GM23338 (cell line): ENCODE results near the gene AFF1. TPM values are rescaled to one million over a fixed set of nuclear protein-coding genes. Genes with fewer than 3 reads are reported as not detected.

Source experiments
- ATAC-seq: fragments of 200-7000 bp; cut with Tn5 transposase; 3 replicates; pipeline ENCODE4 v1.9.1; 2020
- DNase-seq: peaks from one replicate; pipeline ENCODE4 v3.0.0-alpha.2; 2015; ENCODE audit warnings: low spot score
- H2AFZ ChIP-seq: fragments of 200-600 bp; sonication (generic); 2 replicates; pipeline ENCODE4 v1.8.0; 2016; ENCODE audit warnings: antibody characterized with exemption, mild to moderate bottlenecking, moderate library complexity
- H3F3A ChIP-seq: fragments of 200-600 bp; sonication (generic); replicated peaks from 2 replicates; pipeline ENCODE4 v1.8.0; 2017; ENCODE audit warnings: antibody characterized with exemption, mixed run types, low read depth
- H3K27ac ChIP-seq: fragments of 200-600 bp; sonication (generic); 2 replicates; pipeline ENCODE4 v1.6.1; 2016; ENCODE audit warnings: low read depth
- H3K27me3 ChIP-seq: fragments of 200-600 bp; sonication (generic); 2 replicates; pipeline ENCODE4 v1.8.0; 2016; ENCODE audit warnings: mild to moderate bottlenecking, mixed run types, moderate library complexity; ENCODE audit not compliant: insufficient read depth
- H3K36me3 ChIP-seq: fragments of 200-600 bp; sonication (generic); 2 replicates; pipeline ENCODE4 v1.8.0; 2016; ENCODE audit warnings: mild to moderate bottlenecking; ENCODE audit not compliant: insufficient read depth
- H3K4me1 ChIP-seq: fragments of 200-600 bp; sonication (generic); 2 replicates; pipeline ENCODE4 v1.8.0; 2016; ENCODE audit warnings: mild to moderate bottlenecking, moderate library complexity; ENCODE audit not compliant: insufficient read depth
- H3K4me2 ChIP-seq: fragments of 200-600 bp; sonication (generic); 2 replicates; pipeline ENCODE4 v1.7.1; 2017; ENCODE audit warnings: mixed run types
- H3K4me3 ChIP-seq: fragments of 200-600 bp; sonication (generic); 2 replicates; pipeline ENCODE4 v1.6.1; 2016; ENCODE audit warnings: mixed run types
- H3K79me2 ChIP-seq: fragments of 200-600 bp; sonication (generic); replicated peaks from 2 replicates; pipeline ENCODE4 v1.8.0; 2017; ENCODE audit warnings: mild to moderate bottlenecking; ENCODE audit not compliant: insufficient read depth
- H3K9me2 ChIP-seq: fragments of 200-600 bp; sonication (generic); 2 replicates; pipeline ENCODE4 v1.8.0; 2017; ENCODE audit not compliant: insufficient read depth
- H4K20me1 ChIP-seq: fragments of 200-600 bp; sonication (generic); replicated peaks from 2 replicates; pipeline ENCODE4 v1.8.0; 2017; ENCODE audit warnings: mild to moderate bottlenecking; ENCODE audit not compliant: insufficient read depth
- H3K27ac Mint-ChIP-seq: 2 replicates; pipeline ENCODE4 v1.8.0; 2020; ENCODE audit warnings: inconsistent platforms, mild to moderate bottlenecking, moderate library complexity, mixed read lengths
- H3K27me3 Mint-ChIP-seq: 3 replicates; pipeline ENCODE4 v1.8.0; 2022; ENCODE audit warnings: low read depth, mild to moderate bottlenecking, moderate library complexity, mixed read lengths, inconsistent platforms; ENCODE audit not compliant: insufficient read depth, poor library complexity
- H3K36me3 Mint-ChIP-seq: 3 replicates; pipeline ENCODE4 v1.8.0; 2021; ENCODE audit warnings: low read depth, mild to moderate bottlenecking, inconsistent platforms, moderate library complexity, mixed read lengths
- H3K4me1 Mint-ChIP-seq: 3 replicates; pipeline ENCODE4 v1.8.0; 2020; ENCODE audit warnings: mild to moderate bottlenecking, inconsistent platforms, mixed read lengths
- H3K4me3 Mint-ChIP-seq: 3 replicates; pipeline ENCODE4 v1.8.0; 2021; ENCODE audit warnings: moderate library complexity, mild to moderate bottlenecking, inconsistent platforms, mixed read lengths
- H3K9me3 Mint-ChIP-seq: 3 replicates; pipeline ENCODE4 v1.8.0; 2020; ENCODE audit warnings: moderate library complexity, mild to moderate bottlenecking, inconsistent platforms, mixed read lengths
- CREB1 ChIP-seq: fragments of 250-450 bp; sonication (Bioruptor Pico); IDR thresholded peaks from 2 replicates; pipeline ENCODE4 v1.5.0; 2020; ENCODE audit warnings: low read depth, mild to moderate bottlenecking, moderate library complexity
- EZH2 ChIP-seq: fragments of 200-600 bp; sonication (generic); IDR thresholded peaks from one replicate; pipeline ENCODE4 v1.8.0; 2017; ENCODE audit warnings: antibody characterized with exemption, mild to moderate bottlenecking, low read depth; ENCODE audit not compliant: unreplicated experiment
- EZH2phosphoT487 ChIP-seq: fragments of 200-600 bp; sonication (generic); IDR thresholded peaks from one replicate; pipeline ENCODE4 v1.8.1; 2018; ENCODE audit warnings: antibody characterized with exemption; ENCODE audit not compliant: unreplicated experiment
- JUNB ChIP-seq: IDR thresholded peaks from one replicate; pipeline ENCODE4 v1.6.1; 2016; ENCODE audit warnings: antibody characterized with exemption; ENCODE audit not compliant: unreplicated experiment
- NANOG ChIP-seq: IDR thresholded peaks from 2 replicates; pipeline ENCODE4 v1.6.1; 2016; ENCODE audit warnings: antibody characterized with exemption, borderline replicate concordance
- POLR2AphosphoS5 ChIP-seq: IDR thresholded peaks from 2 replicates; pipeline ENCODE4 v1.6.1; 2016; ENCODE audit warnings: antibody characterized with exemption, low read depth
- STAT1 ChIP-seq: IDR thresholded peaks from one replicate; pipeline ENCODE4 v1.6.1; 2016; ENCODE audit warnings: antibody characterized with exemption; ENCODE audit not compliant: unreplicated experiment
- ZNF114 ChIP-seq: fragments of 250-450 bp; sonication (Bioruptor Pico); IDR thresholded peaks from 2 replicates; pipeline ENCODE4 v1.5.0; 2020; ENCODE audit warnings: mild to moderate bottlenecking, moderate library complexity
- ZNF331 ChIP-seq: fragments of 250-450 bp; sonication (Bioruptor Pico); IDR thresholded peaks from 2 replicates; pipeline ENCODE4 v1.5.0; 2020; ENCODE audit warnings: low read depth, mild to moderate bottlenecking, moderate library complexity
- polyA plus RNA-seq: library from polyadenylated mRNA; unstranded; fragments of >200 nt; fragmentation: Nextera tagmentation; extraction: Ambion mirVana; gene quantifications from 2 replicates; pipeline ENCODE4 v1.2.1, GENCODE V29; 2016
- total RNA-seq: library from RNA; depleted of rRNA; stranded (reverse); fragments of >200 nt; shearing (Covaris generic); gene quantifications from 2 replicates; pipeline ENCODE4 v1.2.3, GENCODE V29; 2014
- TF ChIP-seq, protein P1 (sequence below): IDR thresholded peaks from one replicate; pipeline ENCODE4 v1.6.1; 2018; ENCODE audit warnings: antibody characterized with exemption; ENCODE audit not compliant: unreplicated experiment
- TF ChIP-seq, protein P2 (sequence below): fragments of 250-450 bp; sonication (Bioruptor Pico); IDR thresholded peaks from 2 replicates; pipeline ENCODE4 v1.5.0; 2020; ENCODE audit warnings: mild to moderate bottlenecking, moderate library complexity
- TF ChIP-seq, protein P3 (sequence below): IDR thresholded peaks from 2 replicates; pipeline ENCODE4 v1.6.1; 2016; ENCODE audit warnings: antibody characterized with exemption
- TF ChIP-seq, protein P4 (sequence below), 2 experiments: fragments of 200-600 bp in 1 of 2; sonication (generic) in 1 of 2; conservative IDR thresholded peaks; 2 replicates each; pipeline versions ENCODE4 v1.5.1 to v1.6.1; 2016 to 2017; ENCODE audit warnings: antibody characterized with exemption in 2 of 2, low read depth in 2 of 2, mild to moderate bottlenecking in 2 of 2, moderate library complexity in 1 of 2

Gene AFF1
- total and polyA plus RNA-seq, 2 experiments from 2014 or later, result 42.6 to 67.2 TPM

DNA sequence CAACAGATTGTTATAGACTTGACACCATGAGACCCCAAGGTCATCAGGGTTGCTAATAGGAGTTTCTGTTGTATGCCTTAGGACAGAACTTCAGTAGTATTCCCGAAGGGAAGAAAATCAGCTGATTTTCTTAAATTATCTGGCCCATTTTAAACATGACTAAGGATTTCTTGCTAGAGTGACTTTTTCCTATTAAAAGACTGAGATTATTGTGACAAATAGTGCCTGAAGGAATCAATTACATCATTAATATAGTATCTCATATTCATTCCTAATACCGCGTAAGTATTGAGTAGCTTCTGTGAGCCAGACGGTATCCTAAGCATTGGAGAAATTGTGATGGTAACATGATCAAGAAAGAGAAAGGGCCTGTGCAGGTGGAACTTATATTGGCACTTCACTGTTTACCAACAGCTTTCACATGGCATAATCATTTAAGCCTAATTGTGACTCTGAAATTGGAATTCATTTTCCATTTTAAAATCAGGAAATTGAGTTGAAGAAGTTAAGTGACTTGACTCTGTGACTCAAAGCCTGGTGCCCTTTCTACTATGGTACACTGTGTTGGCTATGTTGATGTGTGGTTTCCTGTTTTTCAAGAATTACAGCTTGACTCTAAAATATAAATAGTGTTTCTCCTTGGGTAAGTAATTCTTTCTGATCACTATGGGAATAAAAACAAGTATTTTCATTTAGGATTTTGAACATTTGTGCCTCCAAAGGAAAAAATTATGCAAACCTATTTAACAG is 4.1 kb downstream of the AFF1 start:
- peaks cover 14% of the 10 kb centered on the region for H4K20me1 ChIP-seq
- H3K27ac ChIP-seq, result peak overlapping the region; percentile 46; the same call in 1 of the 2 replicates
- peaks cover 2% of the 10 kb centered on the region; the same call in 2 of the 3 replicates for H3K36me3 Mint-ChIP-seq
- H3K27me3 Mint-ChIP-seq, result peaks cover 11% of the 10 kb centered on the region
- peak overlapping the region; percentile 45; the same call in 1 of the 3 replicates for H3K4me3 Mint-ChIP-seq
- TF ChIP-seq, protein P1, sequence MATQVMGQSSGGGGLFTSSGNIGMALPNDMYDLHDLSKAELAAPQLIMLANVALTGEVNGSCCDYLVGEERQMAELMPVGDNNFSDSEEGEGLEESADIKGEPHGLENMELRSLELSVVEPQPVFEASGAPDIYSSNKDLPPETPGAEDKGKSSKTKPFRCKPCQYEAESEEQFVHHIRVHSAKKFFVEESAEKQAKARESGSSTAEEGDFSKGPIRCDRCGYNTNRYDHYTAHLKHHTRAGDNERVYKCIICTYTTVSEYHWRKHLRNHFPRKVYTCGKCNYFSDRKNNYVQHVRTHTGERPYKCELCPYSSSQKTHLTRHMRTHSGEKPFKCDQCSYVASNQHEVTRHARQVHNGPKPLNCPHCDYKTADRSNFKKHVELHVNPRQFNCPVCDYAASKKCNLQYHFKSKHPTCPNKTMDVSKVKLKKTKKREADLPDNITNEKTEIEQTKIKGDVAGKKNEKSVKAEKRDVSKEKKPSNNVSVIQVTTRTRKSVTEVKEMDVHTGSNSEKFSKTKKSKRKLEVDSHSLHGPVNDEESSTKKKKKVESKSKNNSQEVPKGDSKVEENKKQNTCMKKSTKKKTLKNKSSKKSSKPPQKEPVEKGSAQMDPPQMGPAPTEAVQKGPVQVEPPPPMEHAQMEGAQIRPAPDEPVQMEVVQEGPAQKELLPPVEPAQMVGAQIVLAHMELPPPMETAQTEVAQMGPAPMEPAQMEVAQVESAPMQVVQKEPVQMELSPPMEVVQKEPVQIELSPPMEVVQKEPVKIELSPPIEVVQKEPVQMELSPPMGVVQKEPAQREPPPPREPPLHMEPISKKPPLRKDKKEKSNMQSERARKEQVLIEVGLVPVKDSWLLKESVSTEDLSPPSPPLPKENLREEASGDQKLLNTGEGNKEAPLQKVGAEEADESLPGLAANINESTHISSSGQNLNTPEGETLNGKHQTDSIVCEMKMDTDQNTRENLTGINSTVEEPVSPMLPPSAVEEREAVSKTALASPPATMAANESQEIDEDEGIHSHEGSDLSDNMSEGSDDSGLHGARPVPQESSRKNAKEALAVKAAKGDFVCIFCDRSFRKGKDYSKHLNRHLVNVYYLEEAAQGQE, result no peak
- TF ChIP-seq, protein P2, sequence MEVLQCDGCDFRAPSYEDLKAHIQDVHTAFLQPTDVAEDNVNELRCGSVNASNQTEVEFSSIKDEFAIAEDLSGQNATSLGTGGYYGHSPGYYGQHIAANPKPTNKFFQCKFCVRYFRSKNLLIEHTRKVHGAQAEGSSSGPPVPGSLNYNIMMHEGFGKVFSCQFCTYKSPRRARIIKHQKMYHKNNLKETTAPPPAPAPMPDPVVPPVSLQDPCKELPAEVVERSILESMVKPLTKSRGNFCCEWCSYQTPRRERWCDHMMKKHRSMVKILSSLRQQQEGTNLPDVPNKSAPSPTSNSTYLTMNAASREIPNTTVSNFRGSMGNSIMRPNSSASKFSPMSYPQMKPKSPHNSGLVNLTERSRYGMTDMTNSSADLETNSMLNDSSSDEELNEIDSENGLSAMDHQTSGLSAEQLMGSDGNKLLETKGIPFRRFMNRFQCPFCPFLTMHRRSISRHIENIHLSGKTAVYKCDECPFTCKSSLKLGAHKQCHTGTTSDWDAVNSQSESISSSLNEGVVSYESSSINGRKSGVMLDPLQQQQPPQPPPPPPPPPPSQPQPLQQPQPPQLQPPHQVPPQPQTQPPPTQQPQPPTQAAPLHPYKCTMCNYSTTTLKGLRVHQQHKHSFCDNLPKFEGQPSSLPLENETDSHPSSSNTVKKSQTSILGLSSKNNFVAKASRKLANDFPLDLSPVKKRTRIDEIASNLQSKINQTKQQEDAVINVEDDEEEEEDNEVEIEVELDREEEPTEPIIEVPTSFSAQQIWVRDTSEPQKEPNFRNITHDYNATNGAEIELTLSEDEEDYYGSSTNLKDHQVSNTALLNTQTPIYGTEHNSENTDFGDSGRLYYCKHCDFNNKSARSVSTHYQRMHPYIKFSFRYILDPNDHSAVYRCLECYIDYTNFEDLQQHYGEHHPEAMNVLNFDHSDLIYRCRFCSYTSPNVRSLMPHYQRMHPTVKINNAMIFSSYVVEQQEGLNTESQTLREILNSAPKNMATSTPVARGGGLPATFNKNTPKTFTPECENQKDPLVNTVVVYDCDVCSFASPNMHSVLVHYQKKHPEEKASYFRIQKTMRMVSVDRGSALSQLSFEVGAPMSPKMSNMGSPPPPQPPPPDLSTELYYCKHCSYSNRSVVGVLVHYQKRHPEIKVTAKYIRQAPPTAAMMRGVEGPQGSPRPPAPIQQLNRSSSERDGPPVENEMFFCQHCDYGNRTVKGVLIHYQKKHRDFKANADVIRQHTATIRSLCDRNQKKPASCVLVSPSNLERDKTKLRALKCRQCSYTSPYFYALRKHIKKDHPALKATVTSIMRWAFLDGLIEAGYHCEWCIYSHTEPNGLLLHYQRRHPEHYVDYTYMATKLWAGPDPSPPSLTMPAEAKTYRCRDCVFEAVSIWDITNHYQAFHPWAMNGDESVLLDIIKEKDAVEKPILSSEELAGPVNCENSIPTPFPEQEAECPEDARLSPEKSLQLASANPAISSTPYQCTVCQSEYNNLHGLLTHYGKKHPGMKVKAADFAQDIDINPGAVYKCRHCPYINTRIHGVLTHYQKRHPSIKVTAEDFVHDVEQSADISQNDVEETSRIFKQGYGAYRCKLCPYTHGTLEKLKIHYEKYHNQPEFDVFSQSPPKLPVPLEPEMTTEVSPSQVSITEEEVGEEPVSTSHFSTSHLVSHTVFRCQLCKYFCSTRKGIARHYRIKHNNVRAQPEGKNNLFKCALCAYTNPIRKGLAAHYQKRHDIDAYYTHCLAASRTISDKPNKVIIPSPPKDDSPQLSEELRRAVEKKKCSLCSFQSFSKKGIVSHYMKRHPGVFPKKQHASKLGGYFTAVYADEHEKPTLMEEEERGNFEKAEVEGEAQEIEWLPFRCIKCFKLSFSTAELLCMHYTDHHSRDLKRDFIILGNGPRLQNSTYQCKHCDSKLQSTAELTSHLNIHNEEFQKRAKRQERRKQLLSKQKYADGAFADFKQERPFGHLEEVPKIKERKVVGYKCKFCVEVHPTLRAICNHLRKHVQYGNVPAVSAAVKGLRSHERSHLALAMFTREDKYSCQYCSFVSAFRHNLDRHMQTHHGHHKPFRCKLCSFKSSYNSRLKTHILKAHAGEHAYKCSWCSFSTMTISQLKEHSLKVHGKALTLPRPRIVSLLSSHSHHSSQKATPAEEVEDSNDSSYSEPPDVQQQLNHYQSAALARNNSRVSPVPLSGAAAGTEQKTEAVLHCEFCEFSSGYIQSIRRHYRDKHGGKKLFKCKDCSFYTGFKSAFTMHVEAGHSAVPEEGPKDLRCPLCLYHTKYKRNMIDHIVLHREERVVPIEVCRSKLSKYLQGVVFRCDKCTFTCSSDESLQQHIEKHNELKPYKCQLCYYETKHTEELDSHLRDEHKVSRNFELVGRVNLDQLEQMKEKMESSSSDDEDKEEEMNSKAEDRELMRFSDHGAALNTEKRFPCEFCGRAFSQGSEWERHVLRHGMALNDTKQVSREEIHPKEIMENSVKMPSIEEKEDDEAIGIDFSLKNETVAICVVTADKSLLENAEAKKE (CRISPR knock-in tag), result no peak
- no peak for TF ChIP-seq STAT1
- no peak for TF ChIP-seq NANOG
- TF ChIP-seq ZNF114, result no peak
- TF ChIP-seq ZNF331 (CRISPR knock-in tag), result no peak
- no peak for TF ChIP-seq CREB1
- no peak for TF ChIP-seq JUNB
- TF ChIP-seq POLR2AphosphoS5, result no peak
- TF ChIP-seq, protein P3, sequence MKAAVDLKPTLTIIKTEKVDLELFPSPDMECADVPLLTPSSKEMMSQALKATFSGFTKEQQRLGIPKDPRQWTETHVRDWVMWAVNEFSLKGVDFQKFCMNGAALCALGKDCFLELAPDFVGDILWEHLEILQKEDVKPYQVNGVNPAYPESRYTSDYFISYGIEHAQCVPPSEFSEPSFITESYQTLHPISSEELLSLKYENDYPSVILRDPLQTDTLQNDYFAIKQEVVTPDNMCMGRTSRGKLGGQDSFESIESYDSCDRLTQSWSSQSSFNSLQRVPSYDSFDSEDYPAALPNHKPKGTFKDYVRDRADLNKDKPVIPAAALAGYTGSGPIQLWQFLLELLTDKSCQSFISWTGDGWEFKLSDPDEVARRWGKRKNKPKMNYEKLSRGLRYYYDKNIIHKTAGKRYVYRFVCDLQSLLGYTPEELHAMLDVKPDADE, result no peak
- TF ChIP-seq, protein P4, sequence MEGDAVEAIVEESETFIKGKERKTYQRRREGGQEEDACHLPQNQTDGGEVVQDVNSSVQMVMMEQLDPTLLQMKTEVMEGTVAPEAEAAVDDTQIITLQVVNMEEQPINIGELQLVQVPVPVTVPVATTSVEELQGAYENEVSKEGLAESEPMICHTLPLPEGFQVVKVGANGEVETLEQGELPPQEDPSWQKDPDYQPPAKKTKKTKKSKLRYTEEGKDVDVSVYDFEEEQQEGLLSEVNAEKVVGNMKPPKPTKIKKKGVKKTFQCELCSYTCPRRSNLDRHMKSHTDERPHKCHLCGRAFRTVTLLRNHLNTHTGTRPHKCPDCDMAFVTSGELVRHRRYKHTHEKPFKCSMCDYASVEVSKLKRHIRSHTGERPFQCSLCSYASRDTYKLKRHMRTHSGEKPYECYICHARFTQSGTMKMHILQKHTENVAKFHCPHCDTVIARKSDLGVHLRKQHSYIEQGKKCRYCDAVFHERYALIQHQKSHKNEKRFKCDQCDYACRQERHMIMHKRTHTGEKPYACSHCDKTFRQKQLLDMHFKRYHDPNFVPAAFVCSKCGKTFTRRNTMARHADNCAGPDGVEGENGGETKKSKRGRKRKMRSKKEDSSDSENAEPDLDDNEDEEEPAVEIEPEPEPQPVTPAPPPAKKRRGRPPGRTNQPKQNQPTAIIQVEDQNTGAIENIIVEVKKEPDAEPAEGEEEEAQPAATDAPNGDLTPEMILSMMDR (conservative IDR thresholded peaks at IDR 0.05; ENCODE audit: low read depth in 2 of 2), result no peak
- no peak for TF ChIP-seq EZH2phosphoT487
- no peak for TF ChIP-seq EZH2
- H3K4me3 ChIP-seq, result 0 out of 2 replicates have a peak overlapping the region, but pooled peaks have one; percentile 3
- H3K4me1 ChIP-seq, result peaks cover 38% of the 10 kb centered on the region
- peaks cover 39% of the 10 kb centered on the region for H3K4me1 Mint-ChIP-seq
- H3K4me2 ChIP-seq, result peak overlapping the region; percentile 10
- no peaks in the 10 kb centered on the region for H3K36me3 ChIP-seq
- H3K9me2 ChIP-seq, result no peaks in the 10 kb centered on the region
- no peaks in the 10 kb centered on the region; the same call in 2 of the 3 replicates for H3K9me3 Mint-ChIP-seq
- no peak for ATAC-seq
- no peak overlapping the region for H2AFZ ChIP-seq
- peak overlapping the region; percentile 43; the same call in 1 of the 2 replicates for H3K27ac Mint-ChIP-seq
- peaks cover 9% of the 10 kb centered on the region for H3F3A ChIP-seq
- H3K79me2 ChIP-seq, result peaks cover 79% of the 10 kb centered on the region
- no peak for DNase-seq
- no peaks in the 10 kb centered on the region for H3K27me3 ChIP-seq
